ENCODE data around the gene NXPH2. TPM values are rescaled to one million over a fixed set of nuclear protein-coding genes. Genes with fewer than 3 reads are reported as not detected.

Gene NXPH2
- polyA plus RNA-seq, 3 donors, result 4.6 to 5.2 (median 4.8) TPM

DNA sequence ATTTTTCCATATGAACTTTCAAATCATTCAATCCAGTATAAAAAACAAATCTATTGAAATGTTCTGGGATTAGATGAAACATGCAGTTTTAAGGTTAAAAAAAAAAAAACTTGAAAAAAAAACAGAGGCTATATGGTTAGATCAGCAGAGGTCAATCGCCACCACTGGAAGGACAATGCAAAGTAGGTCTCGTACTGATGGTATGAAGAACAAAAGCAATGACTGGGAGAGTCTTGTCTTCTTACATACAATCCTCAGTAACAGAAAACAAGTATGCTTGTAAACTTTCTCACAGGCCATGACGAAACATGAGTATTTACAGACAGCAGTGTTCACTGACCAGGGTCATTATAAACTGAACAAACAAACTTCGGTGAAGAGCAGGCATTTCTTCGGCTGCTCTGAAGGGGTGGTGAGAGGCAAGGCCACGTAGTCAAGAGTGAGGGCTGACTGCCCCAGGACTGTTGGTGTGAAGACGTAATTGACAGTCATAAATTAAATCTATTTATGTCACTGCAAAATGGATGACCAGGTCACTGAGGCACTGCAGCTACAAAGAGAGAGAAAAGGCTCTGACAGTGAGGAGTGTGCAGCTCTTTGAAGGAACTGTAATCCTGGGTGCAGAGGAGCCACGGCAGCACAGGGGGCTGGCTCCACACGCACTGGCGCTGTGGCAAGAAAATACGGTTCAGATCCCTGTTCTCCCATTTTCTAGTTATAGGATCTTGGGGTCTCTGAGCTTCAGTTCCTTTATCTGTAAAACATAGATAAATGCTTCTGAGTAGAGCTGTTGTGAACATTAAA lies 60.0 kb downstream of the NXPH2 start:
- DNase-seq (ENCODE audit: extremely low read depth in 1 of 11, low read depth in 9 of 11, low spot score in 4 of 11), result no peak

DNA sequence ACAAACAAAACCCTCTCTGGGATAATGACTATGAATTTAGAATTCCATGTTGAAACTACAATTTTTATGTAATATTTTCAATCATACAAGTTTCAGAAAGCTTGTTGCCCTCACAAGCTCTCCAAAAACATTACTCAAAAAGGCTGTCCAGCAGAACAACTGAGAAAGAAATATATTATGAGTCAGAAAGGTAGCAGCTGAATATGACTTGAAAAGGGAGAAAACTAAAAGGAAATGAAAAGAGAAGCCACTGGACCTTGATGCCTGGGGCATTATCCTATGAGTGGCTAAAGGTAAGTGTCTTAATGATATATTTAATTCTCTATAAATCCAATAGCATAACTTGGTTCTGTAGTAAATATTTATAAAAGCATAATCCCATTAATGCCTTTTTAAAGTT lies 61.8 kb downstream of the NXPH2 start:
- DNase-seq (ENCODE audit: extremely low read depth in 1 of 11, low read depth in 9 of 11, low spot score in 4 of 11), result no peak

DNA sequence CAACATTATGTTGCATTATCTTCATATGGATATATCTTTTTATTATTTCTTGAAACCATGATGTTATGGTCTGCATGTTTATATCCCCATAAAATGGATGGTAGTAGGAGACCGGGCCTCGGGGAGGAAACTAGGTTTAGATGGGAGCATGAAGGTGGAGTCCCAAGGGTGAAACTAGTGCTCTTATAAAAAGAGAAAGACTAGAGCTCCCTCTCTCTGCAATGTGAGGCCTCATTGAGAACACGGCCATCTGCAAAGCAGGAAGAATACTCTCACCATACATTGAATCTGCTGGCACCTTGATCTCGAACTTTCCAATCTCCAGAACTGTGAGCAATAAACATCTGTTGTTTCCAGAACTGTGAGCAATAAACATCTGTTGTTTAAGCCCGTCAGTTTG lies 64.0 kb downstream of the NXPH2 start:
- no peak for DNase-seq (ENCODE audit: extremely low read depth in 1 of 11, low read depth in 9 of 11, low spot score in 4 of 11)

DNA sequence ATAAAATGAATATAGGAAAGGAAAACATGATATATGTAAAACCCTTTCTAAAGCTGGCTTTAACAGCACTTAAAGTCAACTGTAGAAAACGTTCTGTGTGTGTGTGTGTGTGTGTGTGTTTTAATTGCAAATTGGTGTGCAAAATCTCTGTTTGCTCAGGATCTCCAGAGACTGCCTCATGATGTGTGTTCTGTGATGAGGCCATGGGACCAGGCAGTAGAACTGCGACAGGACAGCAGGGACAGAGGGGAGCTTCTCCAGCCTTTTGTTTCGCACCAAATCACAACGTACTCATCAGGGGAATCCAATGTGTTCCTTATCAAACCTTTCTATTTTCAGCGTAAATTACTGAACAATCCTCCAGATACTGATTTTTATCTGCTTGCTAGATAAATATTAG lies 66.7 kb downstream of the NXPH2 start:
- no peak for DNase-seq (ENCODE audit: extremely low read depth in 1 of 11, low read depth in 9 of 11, low spot score in 4 of 11)

DNA sequence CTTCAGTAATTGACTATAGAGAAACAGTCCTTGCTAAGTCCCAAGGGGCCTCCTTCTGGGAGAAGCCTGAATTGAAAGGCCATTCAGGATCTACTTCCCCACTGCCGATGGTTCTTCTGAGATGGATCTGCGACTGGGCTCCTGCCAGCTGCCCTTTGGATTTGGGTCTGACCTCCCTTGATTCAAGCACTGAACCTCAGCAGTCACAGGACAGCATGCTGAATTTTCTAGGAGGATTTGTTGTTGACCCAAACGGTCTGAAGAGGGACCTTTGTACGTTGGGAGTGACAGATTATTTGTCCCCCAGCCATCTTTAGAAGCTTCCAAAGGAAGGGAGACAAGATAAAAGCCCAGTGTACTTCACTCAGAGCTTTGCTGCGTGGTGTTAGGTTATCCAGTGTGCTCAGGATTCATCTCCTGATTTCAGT lies 67.1 kb downstream of the NXPH2 start:
- no peak for DNase-seq (ENCODE audit: extremely low read depth in 1 of 11, low read depth in 9 of 11, low spot score in 4 of 11)

DNA sequence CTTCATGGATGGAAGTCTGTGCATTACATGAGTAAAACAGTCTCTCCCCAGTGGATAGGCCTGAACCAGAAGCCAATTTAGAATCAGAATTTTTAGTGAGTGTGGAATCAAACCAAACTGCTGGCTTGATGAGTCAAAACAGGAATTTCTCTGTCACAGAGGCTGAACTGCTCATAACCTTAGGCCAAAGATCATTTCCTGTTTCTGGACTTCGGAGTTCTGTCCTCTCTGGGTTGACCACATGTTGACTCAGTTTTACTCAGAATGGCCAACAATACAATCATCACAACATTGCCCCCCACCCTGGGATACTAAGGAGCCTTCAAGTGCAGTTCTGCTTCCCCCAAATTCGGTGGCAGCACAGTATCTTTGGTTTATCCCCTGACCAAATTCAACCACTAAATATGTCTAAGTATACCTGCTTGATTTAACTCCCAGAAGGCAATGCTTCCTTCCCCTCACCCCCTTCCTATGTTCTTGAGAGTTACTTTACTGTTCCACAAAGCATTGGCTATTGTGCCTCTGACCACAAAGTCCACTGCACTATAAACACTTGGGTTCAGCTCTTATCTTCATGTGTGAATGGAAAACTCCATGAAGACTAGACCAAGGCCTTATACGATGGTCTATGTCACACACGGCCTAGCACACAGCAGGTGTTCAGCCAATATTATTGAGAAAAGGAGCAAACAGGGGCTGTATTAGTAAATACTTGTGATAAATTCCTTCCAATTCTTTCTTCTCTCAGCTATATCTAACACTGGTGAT lies 67.8 kb downstream of the NXPH2 start:
- DNase-seq (ENCODE audit: extremely low read depth in 1 of 11, low read depth in 9 of 11, low spot score in 4 of 11), result no peak

DNA sequence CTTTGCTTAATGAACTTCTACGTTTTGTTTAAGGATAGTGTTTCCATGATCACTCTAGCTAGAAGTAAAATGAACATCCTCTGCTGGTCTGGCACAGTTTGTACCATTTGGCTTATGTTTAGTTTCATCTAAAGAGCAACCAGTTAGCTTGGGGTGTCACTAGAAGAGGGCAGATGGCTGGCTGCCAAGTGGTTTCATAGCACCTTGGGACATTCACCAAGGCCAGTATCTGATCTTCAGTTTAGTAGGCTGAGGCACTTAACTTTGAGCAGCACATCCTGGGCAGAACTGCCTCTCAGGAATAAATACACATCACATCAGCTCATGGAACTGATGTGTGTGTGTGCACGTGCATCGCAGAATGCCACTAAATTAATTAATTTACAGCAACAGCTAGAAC lies 68.4 kb downstream of the NXPH2 start:
- DNase-seq (ENCODE audit: extremely low read depth in 1 of 11, low read depth in 9 of 11, low spot score in 4 of 11), result no peak

DNA sequence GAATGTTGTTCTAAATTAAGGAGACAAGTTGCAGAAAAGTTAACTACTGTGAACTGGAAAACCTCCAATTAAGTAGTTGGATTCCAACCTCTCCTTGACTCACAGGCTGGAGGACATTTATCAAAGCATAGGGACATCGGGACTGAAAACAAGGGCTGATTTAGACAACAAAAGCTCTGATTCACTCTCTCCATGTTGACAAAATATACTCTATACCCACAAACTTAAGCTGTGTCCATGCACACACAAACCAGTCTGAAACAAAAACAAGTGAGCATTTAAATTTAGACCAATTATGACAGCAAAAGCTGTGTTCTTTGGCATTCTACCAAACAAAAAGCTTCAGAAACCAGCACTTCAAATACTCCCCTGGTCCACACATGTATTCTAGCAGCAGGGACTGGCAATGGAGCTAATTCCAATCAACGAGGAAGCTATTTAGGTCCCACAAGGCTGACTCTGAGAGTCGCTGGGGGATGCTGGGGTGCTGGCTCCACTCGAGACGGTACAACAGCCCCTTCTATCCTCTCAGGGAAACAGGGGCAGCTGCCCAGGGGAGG lies 71.4 kb downstream of the NXPH2 start:
- DNase-seq (ENCODE audit: extremely low read depth in 1 of 11, low read depth in 9 of 11, low spot score in 4 of 11), result peak in 2 of 11 donors; percentile 9 to 12

DNA sequence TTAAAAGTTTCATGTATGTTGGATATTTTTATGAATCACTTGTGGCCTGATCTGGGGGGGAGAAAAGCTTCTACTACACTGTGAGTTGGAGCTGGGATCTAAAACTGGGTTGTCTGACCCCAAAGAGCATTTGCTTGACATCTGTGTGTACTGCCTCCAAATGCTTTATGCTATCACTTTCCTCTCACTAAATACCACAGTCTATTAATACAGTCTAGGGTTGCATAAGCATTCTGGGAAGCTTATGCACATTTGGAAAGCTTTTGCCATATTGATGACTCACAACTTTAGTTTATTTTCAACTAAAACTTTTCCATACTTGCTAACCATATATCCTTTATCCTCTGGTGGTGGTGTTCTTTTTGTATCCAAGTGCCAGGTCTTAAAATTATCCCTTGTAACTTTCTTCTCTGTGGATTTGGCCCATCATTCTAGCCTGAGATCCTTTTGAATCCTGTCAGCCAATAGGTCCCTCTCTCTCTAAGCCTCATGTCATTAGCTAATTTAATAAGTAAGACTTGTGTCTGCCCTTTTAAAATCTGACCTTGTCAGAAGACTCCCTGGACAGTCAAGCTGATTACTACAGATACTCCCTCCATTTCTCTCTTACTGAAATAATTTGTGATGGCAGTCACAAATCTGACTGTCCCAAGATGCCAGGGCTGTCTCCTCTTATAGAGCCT lies 72.7 kb downstream of the NXPH2 start:
- DNase-seq (ENCODE audit: extremely low read depth in 1 of 11, low read depth in 9 of 11, low spot score in 4 of 11), result no peak

DNA sequence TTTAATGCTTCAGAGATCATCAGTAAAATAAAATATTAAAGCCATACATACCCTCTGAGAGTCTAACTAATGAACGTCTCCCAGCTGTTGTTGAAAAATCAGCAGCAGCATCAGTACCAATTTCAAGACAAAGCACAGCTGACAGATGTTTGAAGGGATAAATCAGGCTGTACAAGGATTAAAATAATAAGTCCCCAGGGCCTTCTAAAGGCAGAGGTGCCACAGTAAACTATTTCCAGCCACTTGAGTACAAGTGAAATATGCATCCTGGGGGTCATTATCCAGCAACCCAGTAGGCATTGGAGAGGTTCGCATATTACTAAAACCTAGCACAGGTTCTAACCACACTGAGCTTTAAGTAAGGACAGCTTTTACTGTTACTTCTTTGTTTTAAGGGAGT lies 76.9 kb downstream of the NXPH2 start:
- no peak for DNase-seq (ENCODE audit: extremely low read depth in 1 of 11, low read depth in 9 of 11, low spot score in 4 of 11)

DNA sequence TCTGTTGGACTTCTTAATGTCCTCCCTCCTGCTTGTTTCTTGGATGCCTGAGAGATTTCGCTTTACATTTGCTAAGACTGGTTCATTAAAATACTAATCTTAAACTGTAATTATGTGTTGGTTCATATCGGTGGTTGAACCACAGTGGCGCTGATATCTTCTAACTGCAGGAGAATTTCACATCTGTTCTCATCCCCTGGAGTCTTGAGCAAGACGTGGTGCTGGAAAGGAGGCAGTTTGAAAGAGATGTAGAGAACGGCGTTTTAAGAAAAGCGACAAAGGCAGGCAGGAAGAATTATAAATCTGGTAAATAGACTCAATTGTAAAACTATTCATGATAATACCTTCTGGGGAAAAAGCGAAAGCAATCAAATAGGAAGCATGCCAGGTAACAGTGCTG lies 79.5 kb downstream of the NXPH2 start:
- DNase-seq (ENCODE audit: extremely low read depth in 1 of 11, low read depth in 9 of 11, low spot score in 4 of 11), result no peak

DNA sequence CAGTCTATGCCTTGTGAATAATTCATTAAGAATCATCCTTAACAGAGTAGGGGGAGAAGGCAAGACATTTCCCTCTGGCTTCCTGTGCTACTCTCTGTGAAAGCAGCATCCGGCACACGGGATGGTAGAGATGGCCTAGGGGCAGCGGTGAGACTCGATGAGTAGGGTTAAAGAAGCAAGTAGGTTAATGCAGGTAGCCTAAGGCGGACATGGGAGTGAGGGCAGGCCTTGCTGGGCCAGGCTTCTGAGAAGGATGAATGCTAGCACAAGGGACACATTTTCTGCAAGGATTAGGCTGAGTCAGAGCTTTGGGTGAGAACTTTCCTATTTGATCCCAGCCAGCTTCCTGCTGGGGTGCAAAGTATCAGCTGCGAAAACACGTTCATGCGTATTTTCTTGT lies 80.8 kb downstream of the NXPH2 start:
- DNase-seq (ENCODE audit: extremely low read depth in 1 of 11, low read depth in 9 of 11, low spot score in 4 of 11), result no peak

DNA sequence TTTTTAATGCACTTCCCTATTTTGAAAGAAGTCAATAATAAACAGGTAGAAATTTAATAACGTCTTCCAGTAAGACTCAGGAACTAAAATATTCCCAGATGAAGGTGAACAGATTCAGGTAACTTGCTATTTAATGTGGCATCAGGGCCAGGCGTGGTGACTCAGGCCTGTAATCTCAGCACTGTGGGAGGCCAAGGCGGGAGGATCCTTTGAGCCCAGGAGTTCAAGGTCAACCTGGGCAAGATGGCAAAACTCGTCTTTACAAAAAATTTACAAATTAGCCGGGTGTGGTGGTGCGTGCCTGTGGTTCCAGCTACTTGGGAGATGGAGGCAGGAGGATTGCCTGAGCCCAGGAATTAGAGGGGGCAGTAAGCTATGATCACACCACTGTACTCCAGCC lies 81.8 kb downstream of the NXPH2 start:
- no peak for DNase-seq (ENCODE audit: extremely low read depth in 1 of 11, low read depth in 9 of 11, low spot score in 4 of 11)

DNA sequence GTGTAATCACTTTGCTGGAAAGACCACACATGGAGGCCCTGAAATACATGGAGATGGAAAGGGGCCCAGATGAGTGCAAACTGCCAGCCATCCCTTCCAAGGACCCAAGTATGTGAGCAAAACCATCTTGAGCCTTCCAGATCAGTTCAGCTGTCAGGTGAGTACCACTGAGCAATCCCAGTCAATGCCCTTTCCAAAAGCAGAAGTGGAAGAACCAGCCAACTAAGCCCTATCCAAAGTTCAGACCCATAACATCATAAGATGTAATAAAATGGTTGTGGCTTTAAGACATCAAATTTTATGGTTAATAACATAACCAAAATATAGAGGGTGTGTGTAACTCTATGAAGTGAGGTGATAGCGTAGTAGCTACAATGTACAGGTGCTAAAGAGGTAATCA lies 88.5 kb downstream of the NXPH2 start:
- DNase-seq (ENCODE audit: extremely low read depth in 1 of 11, low read depth in 9 of 11, low spot score in 4 of 11), result no peak

DNA sequence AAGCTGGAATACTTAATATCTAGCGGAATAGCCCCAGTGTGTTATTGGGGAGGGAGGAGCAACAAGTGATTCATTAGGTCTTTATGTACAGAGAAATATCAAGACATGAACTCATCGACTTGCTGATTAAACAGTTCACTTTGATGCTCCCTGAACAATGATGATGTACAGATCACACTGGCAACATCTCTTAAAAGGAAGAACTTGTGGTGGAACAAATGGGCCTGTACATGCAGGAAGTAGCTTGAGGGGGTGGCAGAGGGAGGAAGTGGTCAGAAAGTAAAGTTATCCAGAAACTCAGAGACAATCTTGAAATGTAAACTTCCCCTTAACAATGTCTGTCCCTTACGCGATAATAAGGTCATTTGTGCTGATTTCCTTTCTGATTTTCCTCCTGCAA lies 90.5 kb downstream of the NXPH2 start:
- DNase-seq (ENCODE audit: extremely low read depth in 1 of 11, low read depth in 9 of 11, low spot score in 4 of 11), result no peak

DNA sequence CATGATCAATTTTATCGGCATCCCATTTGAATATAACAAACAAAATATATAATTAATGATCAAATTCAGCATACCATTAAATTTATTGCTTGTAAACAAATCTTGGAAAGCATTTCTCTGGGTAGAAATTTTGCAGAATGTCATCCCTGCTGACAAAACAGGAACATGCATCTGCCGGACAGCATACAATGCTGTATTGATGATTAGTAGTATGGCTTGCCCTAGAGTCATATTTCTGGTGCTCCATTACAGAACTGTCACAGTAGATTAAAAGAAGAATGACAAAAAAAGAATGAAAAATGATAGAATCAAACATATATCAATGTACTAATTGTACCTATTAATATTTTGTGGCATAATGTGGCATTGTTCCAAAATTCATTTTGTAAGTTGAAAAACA lies 98.0 kb downstream of the NXPH2 start:
- DNase-seq (ENCODE audit: extremely low read depth in 1 of 11, low read depth in 9 of 11, low spot score in 4 of 11), result no peak

DNA sequence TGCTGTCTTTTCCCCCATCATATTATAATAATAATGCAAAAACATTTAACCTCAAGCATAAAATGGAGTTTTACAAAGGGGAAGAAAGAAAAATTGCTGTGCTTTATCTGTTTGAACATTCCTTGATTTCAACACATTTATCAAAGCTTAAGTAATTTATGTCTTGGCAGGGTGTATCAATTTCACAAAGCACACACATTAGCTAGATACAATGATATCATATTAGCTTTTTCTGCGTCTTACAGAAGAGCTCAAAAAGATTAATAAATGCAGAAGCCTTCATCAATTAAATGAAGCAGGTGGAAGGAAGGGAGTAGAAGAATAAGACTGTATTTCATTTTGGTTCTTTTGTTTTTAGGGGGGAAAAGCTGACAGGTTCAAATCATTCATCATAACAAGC lies 103.0 kb downstream of the NXPH2 start:
- DNase-seq (ENCODE audit: extremely low read depth in 1 of 11, low read depth in 9 of 11, low spot score in 4 of 11), result no peak

DNA sequence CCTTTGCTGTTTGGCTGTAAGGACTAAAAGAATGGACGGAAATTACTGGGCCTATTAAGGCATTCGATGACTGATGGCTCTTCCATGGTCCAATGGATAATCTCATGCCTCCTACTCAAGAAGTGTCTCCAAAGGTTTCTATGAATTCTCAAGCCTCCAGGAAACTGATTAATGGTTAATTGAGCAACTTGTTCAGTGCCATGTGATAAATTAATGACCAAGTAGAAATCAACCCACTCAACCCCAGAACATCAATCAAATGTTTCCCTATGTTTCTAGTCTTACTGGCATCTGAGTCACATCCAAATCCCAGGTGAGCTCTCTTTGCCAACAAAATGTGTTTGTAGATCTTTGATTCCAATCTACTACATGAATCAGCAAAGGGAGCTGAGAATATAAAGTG lies 103.6 kb downstream of the NXPH2 start:
- DNase-seq (ENCODE audit: extremely low read depth in 1 of 11, low read depth in 9 of 11, low spot score in 4 of 11), result no peak

DNA sequence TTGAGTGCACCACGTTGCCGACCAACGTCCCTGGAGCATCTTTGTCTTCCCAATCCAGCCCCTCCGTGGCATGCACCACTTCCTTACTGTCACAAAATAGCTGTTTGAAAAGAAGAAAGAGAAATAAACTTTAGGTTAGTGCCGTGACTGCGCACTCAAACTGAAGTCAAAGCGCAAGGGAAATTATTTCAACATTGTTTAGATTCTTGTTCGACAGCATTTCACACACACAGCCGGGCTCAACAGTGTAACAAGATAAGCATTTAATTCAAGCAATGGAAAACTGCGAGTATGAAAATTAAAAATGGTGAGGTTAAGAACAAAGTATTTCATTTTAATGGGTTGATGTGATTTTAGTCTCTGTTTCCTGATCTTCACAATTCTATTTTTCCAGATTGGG lies 108.6 kb downstream of the NXPH2 start:
- DNase-seq (ENCODE audit: extremely low read depth in 1 of 11, low read depth in 9 of 11, low spot score in 4 of 11), result no peak

DNA sequence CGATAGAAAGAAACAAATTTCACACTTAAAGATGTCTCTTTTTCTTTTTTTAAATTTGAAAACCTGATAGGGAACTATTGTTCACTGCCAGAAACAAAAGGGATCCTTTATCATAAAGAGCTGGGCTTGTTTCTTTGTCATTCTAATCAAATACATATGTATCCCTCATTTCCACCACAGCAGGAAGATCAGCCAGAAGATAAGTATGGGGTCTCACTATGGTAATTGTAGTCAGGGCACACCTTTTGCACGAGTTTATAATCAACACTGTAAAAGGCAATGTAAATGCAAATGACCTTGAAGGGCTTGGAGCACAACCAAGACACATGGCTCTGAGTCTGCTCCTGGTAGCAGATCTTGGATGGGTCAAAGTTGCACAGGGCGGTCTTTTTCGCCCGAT lies 109.5 kb downstream of the NXPH2 start:
- DNase-seq (ENCODE audit: extremely low read depth in 1 of 11, low read depth in 9 of 11, low spot score in 4 of 11), result no peak
